ENCODE measurements around the gene CRYZ. TPM values are rescaled to one million over a fixed set of nuclear protein-coding genes. Genes with fewer than 3 reads are reported as not detected.
A peak's percentile ranks its signal among the peaks of the same experiment; 100 is the strongest.

CRYZ gene
- total and polyA plus RNA-seq, 10 of the 15 experiments (the other 5 are each of a cell fraction or from before 2014, with no cell fraction given) = 53.4 to 194 (median 79.8) TPM

- TF ChIP-seq PRDM15 (CRISPR knock-in tag; IDR thresholded peaks at IDR 0.05) (no peak), MXI1 (IDR thresholded peaks at IDR 0.05; ENCODE audit: low read depth, low read length) (no peak), CBX3 (IDR thresholded peaks at IDR 0.05; ENCODE audit: borderline replicate concordance, low read depth) (no peak), SIX5 (IDR thresholded peaks at IDR 0.05; ENCODE audit: low read depth, low read length, severe bottlenecking) (no peak), NR2F1 (conservative IDR thresholded peaks at IDR 0.05) (no peak), MTA2 (IDR thresholded peaks at IDR 0.05; ENCODE audit: low read depth) (0 out of 2 replicates have a peak, but pooled peaks have one; percentile 17)
Measured at GRCh38 chr1:74681449-74681848, 51.4 kb downstream of the CRYZ start (continued).

- Histone ChIP-seq H3K4me3 (no peak overlapping the region), H3K79me2 (ENCODE audit: control insufficient read depth, insufficient read depth, low read length) (no peaks in the 10 kb centered on the region), H3K36me3 (ENCODE audit: control insufficient read depth in 2 of 2, insufficient read depth in 2 of 2, low read length in 1 of 2) (no peaks in the 10 kb centered on the region), H3K9me3 (replicated peaks; ENCODE audit: control insufficient read depth, insufficient read depth, low read length) (no peaks in the 10 kb centered on the region; the same call in 2 of the 3 replicates), H2AFZ (ENCODE audit: control insufficient read depth, low read depth, low read length) (no peak overlapping the region), H3K9ac (ENCODE audit: control insufficient read depth, insufficient read depth, low read length) (no peak overlapping the region), H3K4me1 (ENCODE audit: control insufficient read depth, insufficient read depth, low read length) (peaks cover 13% of the 10 kb centered on the region), H3K27me3 (replicated peaks in 1 of 2; ENCODE audit: control insufficient read depth in 2 of 2, insufficient read depth in 2 of 2, low read length in 1 of 2) (no peaks in the 10 kb centered on the region), H3K4me2 (ENCODE audit: control insufficient read depth, insufficient read depth) (peak overlapping the region; percentile 45; the same call in 1 of the 2 replicates), H3K27ac (ENCODE audit: control insufficient read depth, insufficient read depth) (no peak overlapping the region), H4K20me1 (ENCODE audit: control insufficient read depth, insufficient read depth) (no peaks in the 10 kb centered on the region)
- peak; percentile 13 for DNase-seq (ENCODE audit: low read depth, low spot score)
- intact Hi-C loops (cut with micrococcal nuclease; ENCODE audit: unreplicated experiment) (loop anchor here (5.0 to 10.0 kb wide), 2 partner anchors 104 to 676 kb away; no protein-coding TSS in a partner anchor), in situ Hi-C loops (cut with MboI) (loop anchor here (10.0 kb wide), 1 partner anchor 836 kb away; no protein-coding TSS in a partner anchor)
- no peak for TF ChIP-seq IKZF2 (IDR thresholded peaks at IDR 0.05)
- no peak for TF ChIP-seq SIN3A (IDR thresholded peaks at IDR 0.05; ENCODE audit: low read depth, low read length)
- TF ChIP-seq DPF2 (IDR thresholded peaks at IDR 0.05) = 0 out of 2 replicates have a peak, but pooled peaks have one; percentile 25
- BruUV-seq (replicated peaks) = no TSS peak
- WGBS (ENCODE audit: insufficient coverage, insufficient replicate concordance, low lambda C conversion rate, missing lambda C conversion rate) = 10% methylated on average over 3 of the region's 3 CpGs
- ChIA-PET POLR2A (interaction anchor here (0.9 kb wide), 1 partner anchor 28 kb away, joined by 3 read pairs; no protein-coding TSS in a partner anchor), CTCF (interaction anchor here (1.1 kb wide), 1 partner anchor 9 kb away, joined by 8 read pairs; no protein-coding TSS in a partner anchor), RAD21 (ENCODE audit: unreplicated experiment) (no interaction called here), SMC1A (ENCODE audit: uncharacterized antibody, unreplicated experiment) (interaction anchor here (0.8 to 1.7 kb wide), 3 partner anchors 9 to 68 kb away, joined by 3 to 7 read pairs (median 3); partner anchors contain the start of gene TYW3)
- no peak for FAIRE-seq
- peak; percentile 52 for ATAC-seq
Measured at GRCh38 chr1:74681001-74681400, 51.8 kb downstream of the CRYZ start.

All from GM12878 (cell line).